Germinal center (tissue), 1 donor: Measurements from ENCODE around the gene TBX5.

ENCODE experiments used
- DNase-seq: peaks from one replicate; pipeline ENCODE4 v3.0.0; 2012; ENCODE audit warnings: mixed read lengths, low spot score

TBX5 gene

GRCh38 chr12:114405519-114406271 lies at the start of gene TBX5:
TSS of gene TBX5 (minus strand) at chr12:114406144. CDS start at chr12:114403898, 2,246 bp downstream.
- no peak for DNase-seq

GRCh38 chr12:114451657-114452056 lies 45.7 kb upstream of the TBX5 start:
- DNase-seq, result no peak

- DNase-seq, result no peak
Measured at GRCh38 chr12:114450515-114451300, 44.8 kb upstream of the TBX5 start.

- no peak for DNase-seq
Measured at GRCh38 chr12:114450019-114450418, 44.1 kb upstream of the TBX5 start.

- no peak for DNase-seq
Measured at GRCh38 chr12:114448618-114448933, 42.6 kb upstream of the TBX5 start.

- DNase-seq, result no peak
Measured at GRCh38 chr12:114447799-114448617, 42.1 kb upstream of the TBX5 start.

- DNase-seq, result no peak
Measured at GRCh38 chr12:114447274-114447716, 41.4 kb upstream of the TBX5 start.

GRCh38 chr12:114445401-114446323 lies 39.7 kb upstream of the TBX5 start:
- no peak for DNase-seq

- DNase-seq, result no peak
Measured at GRCh38 chr12:114444422-114445279, 38.7 kb upstream of the TBX5 start.

- DNase-seq, result no peak
Measured at GRCh38 chr12:114443607-114444421, 37.9 kb upstream of the TBX5 start.

- DNase-seq, result no peak
Measured at GRCh38 chr12:114442578-114442977, 36.6 kb upstream of the TBX5 start.

GRCh38 chr12:114441545-114441944 lies 35.6 kb upstream of the TBX5 start:
- no peak for DNase-seq

- no peak for DNase-seq
Measured at GRCh38 chr12:114441039-114441383, 35.1 kb upstream of the TBX5 start.

GRCh38 chr12:114440270-114441038 lies 34.5 kb upstream of the TBX5 start:
- no peak for DNase-seq

GRCh38 chr12:114439817-114440216 lies 33.9 kb upstream of the TBX5 start:
- no peak for DNase-seq

GRCh38 chr12:114439261-114439683 lies 33.3 kb upstream of the TBX5 start:
- no peak for DNase-seq

- no peak for DNase-seq
Measured at GRCh38 chr12:114438635-114439256, 32.8 kb upstream of the TBX5 start.

- DNase-seq, result no peak
Measured at GRCh38 chr12:114434341-114434740, 28.4 kb upstream of the TBX5 start.
